ENCODE measurements around the gene SRPRB.

The SRPRB gene

GRCh38 chr3:133815386-133815785 is 9.8 kb downstream of the SRPRB start:
- Histone ChIP-seq H4K8ac (ENCODE audit: low read depth, low read length) (no peak overlapping the region), H4K91ac (ENCODE audit: low read depth, low read length, poor library complexity) (no peak overlapping the region), H3K4me3 (ENCODE audit: low read length in 2 of 2) (no peak overlapping the region), H3K79me1 (ENCODE audit: low read depth, low read length) (no peaks in the 10 kb centered on the region), H2BK5ac (ENCODE audit: low read length) (no peak overlapping the region), H3K23ac (ENCODE audit: low read depth, low read length, poor library complexity) (no peak overlapping the region), H3K27me3 (ENCODE audit: control insufficient read depth in 3 of 3, insufficient read depth in 3 of 3, low read depth in 1 of 3, low read length in 3 of 3) (no peaks in the 10 kb centered on the region), H3K36me3 (replicated peaks in 1 of 2; ENCODE audit: control insufficient read depth in 2 of 2, insufficient read depth in 2 of 2, low read length in 2 of 2) (peaks cover 16 to 90% of the 10 kb centered on the region in 2 donors), H3K4me2 (ENCODE audit: insufficient read depth, low read length, poor library complexity, severe bottlenecking) (no peak overlapping the region), H2BK15ac (ENCODE audit: low read length) (no peak overlapping the region), H2BK120ac (ENCODE audit: low read depth, low read length) (no peak overlapping the region), H2AK5ac (ENCODE audit: low read depth, low read length) (no peak overlapping the region), H3K18ac (ENCODE audit: low read length) (no peak overlapping the region), H2BK12ac (ENCODE audit: low read length) (no peak overlapping the region), H3K14ac (ENCODE audit: low read length) (no peak overlapping the region), H3K4me1 (ENCODE audit: control insufficient read depth in 2 of 2, insufficient read depth in 1 of 2, low read depth in 1 of 2, low read length in 2 of 2) (no peaks in the 10 kb centered on the region), H3K4ac (ENCODE audit: low read length) (no peak overlapping the region), H3K9ac (ENCODE audit: low read depth, low read length, poor library complexity) (no peak overlapping the region), H3K9me3 (replicated peaks in 1 of 2; ENCODE audit: control insufficient read depth in 2 of 2, insufficient read depth in 1 of 2, low read depth in 1 of 2, low read length in 2 of 2) (no peaks in the 10 kb centered on the region), H2AFZ (ENCODE audit: low read length) (no peak overlapping the region), H3K27ac (replicated peaks; ENCODE audit: low read length) (no peak overlapping the region)
- no CpG with 5 or more reads among the region's 2 CpGs for WGBS, 2 donors (ENCODE audit: extremely low coverage in 2 of 2, insufficient read length in 2 of 2, insufficient replicate concordance in 1 of 2)
- no peak for DNase-seq (ENCODE audit: low spot score)

GRCh38 chr3:133820129-133820528 is 14.5 kb downstream of the SRPRB start:
- no peak overlapping the region for H3K18ac ChIP-seq (ENCODE audit: low read length)
- H3K4me1 ChIP-seq (ENCODE audit: control insufficient read depth in 2 of 2, insufficient read depth in 1 of 2, low read depth in 1 of 2, low read length in 2 of 2) = peaks cover 0 to 5% of the 10 kb centered on the region in 2 donors
- H3K23ac ChIP-seq (ENCODE audit: low read depth, low read length, poor library complexity) = no peak overlapping the region
- H2BK5ac ChIP-seq (ENCODE audit: low read length) = no peak overlapping the region
- H2BK15ac ChIP-seq (ENCODE audit: low read length) = no peak overlapping the region
- no peak overlapping the region for H4K91ac ChIP-seq (ENCODE audit: low read depth, low read length, poor library complexity)
- no peak overlapping the region for H2AK5ac ChIP-seq (ENCODE audit: low read depth, low read length)
- peaks cover 24 to 79% of the 10 kb centered on the region in 2 donors for H3K36me3 ChIP-seq (replicated peaks in 1 of 2; ENCODE audit: control insufficient read depth in 2 of 2, insufficient read depth in 2 of 2, low read length in 2 of 2)
- no peak overlapping the region for H3K4me2 ChIP-seq (ENCODE audit: insufficient read depth, low read length, poor library complexity, severe bottlenecking)
- no peak overlapping the region for H3K4me3 ChIP-seq (ENCODE audit: low read length in 2 of 2)
- H2AFZ ChIP-seq (ENCODE audit: low read length) = no peak overlapping the region
- H3K27me3 ChIP-seq (ENCODE audit: control insufficient read depth in 3 of 3, insufficient read depth in 3 of 3, low read depth in 1 of 3, low read length in 3 of 3) = no peaks in the 10 kb centered on the region
- no CpG with 5 or more reads among the region's 4 CpGs for WGBS, 2 donors (ENCODE audit: extremely low coverage in 2 of 2, insufficient read length in 2 of 2, insufficient replicate concordance in 1 of 2)
- H3K79me1 ChIP-seq (ENCODE audit: low read depth, low read length) = no peaks in the 10 kb centered on the region
- H4K8ac ChIP-seq (ENCODE audit: low read depth, low read length) = no peak overlapping the region
- H3K4ac ChIP-seq (ENCODE audit: low read length) = no peak overlapping the region
- H2BK120ac ChIP-seq (ENCODE audit: low read depth, low read length) = no peak overlapping the region
- no peak overlapping the region for H3K14ac ChIP-seq (ENCODE audit: low read length)
- no peak for DNase-seq (ENCODE audit: low spot score)
- no peaks in the 10 kb centered on the region for H3K9me3 ChIP-seq (replicated peaks in 1 of 2; ENCODE audit: control insufficient read depth in 2 of 2, insufficient read depth in 1 of 2, low read depth in 1 of 2, low read length in 2 of 2)
- H2BK12ac ChIP-seq (ENCODE audit: low read length) = no peak overlapping the region
- no peak overlapping the region for H3K9ac ChIP-seq (ENCODE audit: low read depth, low read length, poor library complexity)
- H3K27ac ChIP-seq (replicated peaks; ENCODE audit: low read length) = no peak overlapping the region

GRCh38 chr3:133820889-133821675 is 15.5 kb downstream of the SRPRB start:
- Histone ChIP-seq H3K4me3 (ENCODE audit: low read length in 2 of 2) (no peak overlapping the region), H3K9ac (ENCODE audit: low read depth, low read length, poor library complexity) (no peak overlapping the region), H3K4me2 (ENCODE audit: insufficient read depth, low read length, poor library complexity, severe bottlenecking) (no peak overlapping the region), H3K23ac (ENCODE audit: low read depth, low read length, poor library complexity) (no peak overlapping the region), H2AK5ac (ENCODE audit: low read depth, low read length) (no peak overlapping the region), H4K8ac (ENCODE audit: low read depth, low read length) (no peak overlapping the region), H3K4me1 (ENCODE audit: control insufficient read depth in 2 of 2, insufficient read depth in 1 of 2, low read depth in 1 of 2, low read length in 2 of 2) (peaks cover 0 to 5% of the 10 kb centered on the region in 2 donors), H3K4ac (ENCODE audit: low read length) (no peak overlapping the region), H3K36me3 (replicated peaks in 1 of 2; ENCODE audit: control insufficient read depth in 2 of 2, insufficient read depth in 2 of 2, low read length in 2 of 2) (peaks cover 28 to 69% of the 10 kb centered on the region in 2 donors), H3K27ac (replicated peaks; ENCODE audit: low read length) (no peak overlapping the region), H3K9me3 (replicated peaks in 1 of 2; ENCODE audit: control insufficient read depth in 2 of 2, insufficient read depth in 1 of 2, low read depth in 1 of 2, low read length in 2 of 2) (no peaks in the 10 kb centered on the region), H2BK15ac (ENCODE audit: low read length) (no peak overlapping the region), H2BK12ac (ENCODE audit: low read length) (no peak overlapping the region), H2BK120ac (ENCODE audit: low read depth, low read length) (no peak overlapping the region), H2AFZ (ENCODE audit: low read length) (no peak overlapping the region), H3K14ac (ENCODE audit: low read length) (peak overlapping the region; percentile 42), H3K27me3 (ENCODE audit: control insufficient read depth in 3 of 3, insufficient read depth in 3 of 3, low read depth in 1 of 3, low read length in 3 of 3) (no peaks in the 10 kb centered on the region), H3K79me1 (ENCODE audit: low read depth, low read length) (no peaks in the 10 kb centered on the region), H3K18ac (ENCODE audit: low read length) (no peak overlapping the region), H4K91ac (ENCODE audit: low read depth, low read length, poor library complexity) (no peak overlapping the region), H2BK5ac (ENCODE audit: low read length) (no peak overlapping the region)
- DNase-seq (ENCODE audit: low spot score) = no peak
- WGBS, 2 donors (ENCODE audit: extremely low coverage in 2 of 2, insufficient read length in 2 of 2, insufficient replicate concordance in 1 of 2) = no CpG with 5 or more reads among the region's 3 CpGs

- H4K8ac ChIP-seq (ENCODE audit: low read depth, low read length) = no peak overlapping the region
- WGBS, 2 donors (ENCODE audit: extremely low coverage in 2 of 2, insufficient read length in 2 of 2, insufficient replicate concordance in 1 of 2) = no CpG with 5 or more reads among the region's 8 CpGs
- no peak overlapping the region for H3K4me2 ChIP-seq (ENCODE audit: insufficient read depth, low read length, poor library complexity, severe bottlenecking)
- no peak overlapping the region for H2BK15ac ChIP-seq (ENCODE audit: low read length)
- H3K23ac ChIP-seq (ENCODE audit: low read depth, low read length, poor library complexity) = no peak overlapping the region
- H2BK12ac ChIP-seq (ENCODE audit: low read length) = no peak overlapping the region
- no peak overlapping the region for H3K27ac ChIP-seq (replicated peaks; ENCODE audit: low read length)
- DNase-seq (ENCODE audit: low spot score) = no peak
- no peak overlapping the region for H2BK5ac ChIP-seq (ENCODE audit: low read length)
- no peak overlapping the region for H2AFZ ChIP-seq (ENCODE audit: low read length)
- no peak overlapping the region for H2AK5ac ChIP-seq (ENCODE audit: low read depth, low read length)
- H3K36me3 ChIP-seq (replicated peaks in 1 of 2; ENCODE audit: control insufficient read depth in 2 of 2, insufficient read depth in 2 of 2, low read length in 2 of 2) = peaks cover 26 to 60% of the 10 kb centered on the region in 2 donors
- no peak overlapping the region for H3K4me3 ChIP-seq (ENCODE audit: low read length in 2 of 2)
- H3K18ac ChIP-seq (ENCODE audit: low read length) = no peak overlapping the region
- no peak overlapping the region for H3K9ac ChIP-seq (ENCODE audit: low read depth, low read length, poor library complexity)
- no peak overlapping the region for H3K4ac ChIP-seq (ENCODE audit: low read length)
- H3K79me1 ChIP-seq (ENCODE audit: low read depth, low read length) = no peaks in the 10 kb centered on the region
- no peak overlapping the region for H4K91ac ChIP-seq (ENCODE audit: low read depth, low read length, poor library complexity)
- no peak overlapping the region for H2BK120ac ChIP-seq (ENCODE audit: low read depth, low read length)
- no peaks in the 10 kb centered on the region for H3K27me3 ChIP-seq (ENCODE audit: control insufficient read depth in 3 of 3, insufficient read depth in 3 of 3, low read depth in 1 of 3, low read length in 3 of 3)
- H3K14ac ChIP-seq (ENCODE audit: low read length) = no peak overlapping the region
- H3K9me3 ChIP-seq (replicated peaks in 1 of 2; ENCODE audit: control insufficient read depth in 2 of 2, insufficient read depth in 1 of 2, low read depth in 1 of 2, low read length in 2 of 2) = no peaks in the 10 kb centered on the region
- peaks cover 0 to 5% of the 10 kb centered on the region in 2 donors for H3K4me1 ChIP-seq (ENCODE audit: control insufficient read depth in 2 of 2, insufficient read depth in 1 of 2, low read depth in 1 of 2, low read length in 2 of 2)
These were observed 16.4 kb downstream of the SRPRB start for GRCh38 chr3:133821767-133822638.
